AG04449 (cell line): Measurements from ENCODE around the gene CCDC77.
A peak's percentile ranks its signal among the peaks of the same experiment; 100 is the strongest.
"Not testable (repeated sequence)": the region's sequence is repeated elsewhere in the genome, so short reads cannot be mapped to it uniquely, and the experiment has no call there.

Source experiments
- CTCF ChIA-PET: fragments of 350-600 bp; formaldehyde crosslinking; extraction: SDS; loops from one replicate; lab custom pipeline; 2021; ENCODE audit warnings: antibody characterized with exemption; lab: Yijun Ruan, JAX
- POLR2A ChIA-PET: fragments of 400-600, 350-600 bp; formaldehyde crosslinking; extraction: SDS; loops from one replicate; lab custom pipeline; 2020; ENCODE audit warnings: antibody characterized with exemption, inconsistent platforms; lab: Yijun Ruan, JAX
- DNase-seq: peaks from one replicate; pipeline ENCODE4 v3.0.0-alpha.2; 2010; ENCODE audit warnings: low read depth, low spot score
- H3K4me3 ChIP-seq: 2 replicates; pipeline ENCODE4 v1.5.1; 2011; ENCODE audit warnings: low read depth, mild to moderate bottlenecking, control low read depth, low read length
- TF ChIP-seq, protein P1 (sequence below): IDR thresholded peaks from one replicate; pipeline ENCODE4 v1.5.1; 2011; ENCODE audit warnings: mild to moderate bottlenecking, moderate library complexity, low read length, control low read depth, inconsistent platforms; ENCODE audit not compliant: insufficient read depth; ENCODE audit errors: missing control alignments

CCDC77 gene

DNA sequence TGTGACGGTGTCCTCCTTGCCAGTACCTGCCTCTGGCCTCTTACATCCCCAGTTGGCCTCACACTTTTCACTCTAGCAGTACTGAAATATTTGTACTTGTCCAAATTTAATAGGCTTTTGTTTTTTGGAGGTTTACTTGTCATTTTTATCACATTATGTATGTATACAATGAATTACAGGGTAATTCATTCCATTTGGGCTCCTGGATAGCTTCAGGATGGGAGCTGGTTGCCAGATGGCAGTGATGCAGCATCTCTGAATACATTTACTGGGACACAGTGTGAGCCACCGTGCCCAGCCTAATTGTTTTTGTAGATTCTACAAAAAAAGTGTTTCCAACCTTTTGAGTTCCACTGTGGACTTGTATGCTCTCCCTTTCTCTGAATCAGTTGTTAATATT is 13.4 kb downstream of the CCDC77 start:
- H3K4me3 ChIP-seq = no peak overlapping the region
- ChIA-PET POLR2A (no interaction called here), CTCF (interaction anchor here (1.0 to 3.6 kb wide), 3 partner anchors 13 to 133 kb away, joined by 3 to 13 read pairs (median 10); partner anchors contain the start of gene CCDC77)
- TF ChIP-seq, protein P1, sequence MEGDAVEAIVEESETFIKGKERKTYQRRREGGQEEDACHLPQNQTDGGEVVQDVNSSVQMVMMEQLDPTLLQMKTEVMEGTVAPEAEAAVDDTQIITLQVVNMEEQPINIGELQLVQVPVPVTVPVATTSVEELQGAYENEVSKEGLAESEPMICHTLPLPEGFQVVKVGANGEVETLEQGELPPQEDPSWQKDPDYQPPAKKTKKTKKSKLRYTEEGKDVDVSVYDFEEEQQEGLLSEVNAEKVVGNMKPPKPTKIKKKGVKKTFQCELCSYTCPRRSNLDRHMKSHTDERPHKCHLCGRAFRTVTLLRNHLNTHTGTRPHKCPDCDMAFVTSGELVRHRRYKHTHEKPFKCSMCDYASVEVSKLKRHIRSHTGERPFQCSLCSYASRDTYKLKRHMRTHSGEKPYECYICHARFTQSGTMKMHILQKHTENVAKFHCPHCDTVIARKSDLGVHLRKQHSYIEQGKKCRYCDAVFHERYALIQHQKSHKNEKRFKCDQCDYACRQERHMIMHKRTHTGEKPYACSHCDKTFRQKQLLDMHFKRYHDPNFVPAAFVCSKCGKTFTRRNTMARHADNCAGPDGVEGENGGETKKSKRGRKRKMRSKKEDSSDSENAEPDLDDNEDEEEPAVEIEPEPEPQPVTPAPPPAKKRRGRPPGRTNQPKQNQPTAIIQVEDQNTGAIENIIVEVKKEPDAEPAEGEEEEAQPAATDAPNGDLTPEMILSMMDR = no peak
- no peak for DNase-seq

DNA sequence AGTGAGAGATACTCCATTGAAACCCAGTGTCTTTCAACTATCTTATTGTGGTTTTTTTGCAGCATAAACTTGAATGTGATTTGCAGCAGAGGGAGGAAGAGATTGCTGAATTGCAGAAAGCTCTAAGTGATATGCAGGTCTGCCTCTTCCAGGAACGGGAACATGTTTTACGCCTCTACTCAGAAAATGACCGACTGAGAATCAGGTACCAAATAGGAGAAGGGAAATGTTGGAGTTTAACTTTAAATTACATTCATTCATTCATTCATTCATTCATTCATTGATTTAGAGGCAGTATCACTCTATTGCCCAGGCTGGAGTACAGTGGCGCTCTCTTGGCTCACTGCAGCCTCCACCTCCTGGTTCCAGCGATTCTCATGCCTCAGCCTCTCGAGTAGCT is 17.0 kb downstream of the CCDC77 start:
- TF ChIP-seq, protein P1 = no peak
- no peak for DNase-seq
- H3K4me3 ChIP-seq = no peak overlapping the region
- ChIA-PET POLR2A (no interaction called here), CTCF (interaction anchor here (0.7 to 2.5 kb wide), 3 partner anchors 11 to 24 kb away, joined by 3 to 12 read pairs (median 5); partner anchors contain the start of gene CCDC77)

DNA sequence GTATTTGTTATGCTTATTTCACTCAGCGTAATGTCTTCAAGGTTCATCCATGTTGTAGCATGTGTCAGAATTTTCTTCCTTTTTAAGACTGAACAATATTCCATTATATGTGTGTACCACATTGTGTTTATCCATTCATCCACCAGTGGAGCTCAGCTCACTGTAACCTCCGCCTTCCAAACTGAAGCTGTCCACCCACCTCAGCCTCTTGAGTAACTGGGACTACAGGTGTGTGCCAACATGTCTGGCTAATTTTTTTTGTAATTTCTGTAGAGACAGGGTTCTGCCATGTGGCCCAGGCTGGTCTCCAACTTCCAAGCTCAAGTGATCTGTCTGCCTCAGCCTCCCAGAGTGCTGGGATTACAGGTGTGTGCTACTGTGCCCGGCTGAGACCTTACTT is 21.1 kb downstream of the CCDC77 start:
- TF ChIP-seq, protein P1 = no peak
- POLR2A ChIA-PET = interaction anchor here (0.6 kb wide), 1 partner anchor 19 kb away, joined by 3 read pairs; no protein-coding TSS in a partner anchor
- no peak for DNase-seq
- CTCF ChIA-PET = interaction anchor here (1.2 to 1.7 kb wide), 2 partner anchors 20 to 125 kb away, joined by 3 to 7 read pairs; no protein-coding TSS in a partner anchor
- no peak overlapping the region for H3K4me3 ChIP-seq

DNA sequence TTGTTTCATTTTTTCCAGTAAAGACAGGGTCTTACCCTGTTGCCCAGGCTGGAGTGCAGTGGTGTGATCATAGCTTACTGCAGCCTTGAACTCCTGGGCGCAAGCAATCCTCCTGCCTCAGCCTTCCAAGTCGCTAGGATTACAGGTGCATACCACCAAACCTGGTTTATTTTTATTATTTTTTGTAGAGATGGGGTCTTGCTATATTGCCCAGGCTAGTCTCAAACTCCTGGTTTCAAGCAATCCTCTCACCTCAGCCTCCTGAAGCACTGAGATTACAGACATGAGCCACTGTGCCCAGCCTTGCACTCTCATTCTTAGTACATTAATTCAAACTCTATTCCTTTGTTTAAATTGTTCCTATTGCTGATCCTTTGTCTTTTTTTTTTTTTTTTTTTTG is 34.3 kb downstream of the CCDC77 start:
- CTCF ChIA-PET = interaction anchor here (11.2 to 11.4 kb wide), 2 partner anchors 19 to 112 kb away, joined by 157 to 347 read pairs; partner anchors contain the start of gene B4GALNT3
- DNase-seq, POLR2A ChIA-PET, H3K4me3 ChIP-seq: not testable (repeated sequence)

DNA sequence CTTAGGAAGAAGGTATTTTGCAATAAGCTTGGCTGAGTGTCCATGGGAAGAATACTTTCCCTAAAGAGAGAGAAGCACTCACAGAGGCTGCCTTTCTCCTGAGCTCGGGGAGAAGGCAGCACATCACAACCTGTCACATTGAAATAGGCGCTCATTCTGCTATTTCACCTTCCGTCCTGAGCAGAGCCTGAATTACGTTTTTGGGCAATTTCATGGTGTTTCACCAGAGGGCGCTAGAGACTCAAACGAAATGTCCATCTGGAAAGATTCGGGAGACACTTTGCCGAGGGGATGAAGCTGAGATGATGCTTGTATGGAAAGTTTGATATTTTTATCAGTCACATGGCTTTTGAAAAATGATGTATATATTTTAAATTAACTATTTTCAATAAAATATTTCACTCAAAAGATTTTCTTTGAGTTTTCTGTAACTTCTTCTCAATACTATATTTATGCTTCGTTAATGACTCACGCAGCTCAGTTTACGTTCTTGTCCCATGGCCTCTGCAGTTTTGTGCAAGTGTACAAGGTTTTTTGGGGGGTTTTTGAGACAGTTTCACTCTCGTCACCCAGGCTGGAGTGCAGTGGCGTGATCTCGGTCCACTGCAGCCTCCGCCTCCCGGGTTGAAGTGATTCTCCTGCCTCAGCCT is 40.9 kb downstream of the CCDC77 start:
- TF ChIP-seq, protein P1 = peak; percentile 74
- DNase-seq = no peak
- no peak overlapping the region for H3K4me3 ChIP-seq
- ChIA-PET POLR2A (no interaction called here), CTCF (interaction anchor here (0.6 to 11.4 kb wide), 48 partner anchors 11 to 570 kb away, joined by 3 to 347 read pairs (median 5); partner anchors contain the start of genes B4GALNT3, CCDC77 and WNK1)

DNA sequence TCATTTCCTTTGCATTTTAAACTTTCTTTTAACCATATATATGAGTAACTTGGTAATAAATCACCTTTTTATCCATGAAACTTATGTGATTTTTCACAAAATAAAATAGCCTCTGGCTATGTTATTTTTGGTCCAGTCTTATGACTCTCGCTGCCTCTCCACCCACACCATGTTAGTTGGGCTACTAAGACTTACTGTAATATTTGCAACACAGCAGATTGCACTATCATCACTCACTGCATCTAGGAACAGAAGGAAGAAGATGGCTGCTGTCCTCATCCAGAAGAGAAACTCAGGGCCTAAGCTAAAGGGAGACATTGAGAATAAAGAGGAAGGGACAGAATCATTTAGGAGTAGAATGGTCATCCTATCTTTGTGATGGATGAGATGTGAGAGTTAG is 45.7 kb downstream of the CCDC77 start:
- POLR2A ChIA-PET = no interaction called here
- no peak for DNase-seq
- no peak overlapping the region for H3K4me3 ChIP-seq
- TF ChIP-seq, protein P1 = no peak
- CTCF ChIA-PET = interaction anchor here (0.7 to 13.0 kb wide), 3 partner anchors 10 to 101 kb away, joined by 3 to 236 read pairs (median 217); no protein-coding TSS in a partner anchor

DNA sequence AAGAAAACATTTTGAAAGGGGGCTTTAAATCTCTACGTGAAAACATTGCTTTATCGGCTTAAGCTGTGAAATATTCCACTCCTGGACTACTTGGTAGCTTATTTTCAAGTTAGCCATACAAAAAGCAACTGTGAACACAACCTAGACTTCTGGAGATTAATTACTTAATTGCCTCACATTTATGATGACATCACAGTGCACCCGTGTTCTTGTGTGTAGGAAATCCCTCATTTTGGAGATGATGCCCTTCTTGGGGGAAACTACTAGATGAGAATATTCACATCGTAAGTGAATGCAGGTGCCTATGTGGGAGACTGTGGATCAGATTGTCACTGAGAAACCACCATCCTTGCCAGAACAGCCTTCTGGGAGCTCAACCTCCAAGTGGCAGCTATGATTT is 47.8 kb downstream of the CCDC77 start:
- ChIA-PET CTCF (interaction anchor here (0.9 to 13.0 kb wide), 11 partner anchors 8 to 121 kb away, joined by 3 to 236 read pairs (median 5); no protein-coding TSS in a partner anchor), POLR2A (no interaction called here)
- no peak overlapping the region for H3K4me3 ChIP-seq
- TF ChIP-seq, protein P1 = no peak
- no peak for DNase-seq
